ENCODE results near the gene ABR.
"Not testable (repeated sequence)": the region's sequence is repeated elsewhere in the genome, so short reads cannot be mapped to it uniquely, and the experiment has no call there.

- not testable (repeated sequence) for TF ChIP-seq CTCF (IDR thresholded peaks at IDR 0.05; ENCODE audit: low read length); EZH2 (optimal IDR thresholded peaks at IDR 0.05; ENCODE audit: low read depth, low read length)
Measured at GRCh38 chr17:1121442-1121817, 58.4 kb downstream of the ABR start.

Measured in MM.1S (cell line).